Esophagus muscularis mucosa (tissue), 4 donors: ENCODE data around the gene ATG3.

ENCODE experiments used
- CTCF ChIP-seq, 3 experiments: fragments of 200-600 bp in 2 of 3; fragments of 450-650 bp in 1 of 3; sonication (generic) in 2 of 3; IDR thresholded peaks; one replicate each; pipeline ENCODE4 v1.5.1; 2017 to 2019; ENCODE audit warnings: antibody characterized with exemption in 3 of 3, mild to moderate bottlenecking in 2 of 3, moderate library complexity in 1 of 3
- EP300 ChIP-seq: sonication (generic); formaldehyde crosslinking; IDR thresholded peaks from one replicate; pipeline ENCODE4 v1.6.1; 2017; ENCODE audit warnings: antibody characterized with exemption
- POLR2A ChIP-seq: fragments of 450-650 bp; IDR thresholded peaks from one replicate; pipeline ENCODE4 v1.6.1; 2017; ENCODE audit warnings: antibody characterized with exemption, moderate library complexity, mild to moderate bottlenecking, low read depth

- TF ChIP-seq EP300 (no peak), CTCF (IDR thresholded peaks at IDR 0.05) (no peak), POLR2A (no peak)
Measured at GRCh38 chr3:112604536-112604935, 42.8 kb upstream of the ATG3 start.
